GM12878 (cell line): ENCODE data around the gene VDR.

Experiments used
- BCL11A ChIP-seq: IDR thresholded peaks from 2 replicates; pipeline ENCODE4 v1.6.1; 2011; ENCODE audit warnings: low read depth, low read length
- BCLAF1 ChIP-seq: fragments of 450-650 bp; IDR thresholded peaks from 2 replicates; pipeline ENCODE4 v1.6.1; 2017; ENCODE audit warnings: antibody characterized with exemption, mild to moderate bottlenecking, moderate library complexity
- CEBPB ChIP-seq, 2 experiments: fragments of 150-350 bp in 1 of 2; IDR thresholded peaks; 2 replicates each; pipeline ENCODE4 v1.6.1; 2012 to 2014; ENCODE audit warnings: low read depth in 2 of 2, low read length in 2 of 2, borderline replicate concordance in 1 of 2, inconsistent platforms in 1 of 2
- CTCF ChIP-seq, 3 experiments: IDR thresholded peaks in 2 of 3; conservative IDR thresholded peaks in 1 of 3; 2 replicates each; pipeline ENCODE4 v1.5.1; 2011; ENCODE audit warnings: low read depth in 3 of 3, low read length in 3 of 3, mild to moderate bottlenecking in 3 of 3, control low read depth in 2 of 3, moderate library complexity in 2 of 3, inconsistent platforms in 1 of 3, mixed read lengths in 1 of 3; ENCODE audit not compliant: control insufficient read depth in 2 of 3, insufficient read depth in 1 of 3; ENCODE audit errors: extremely low read depth in 1 of 3
- FOS ChIP-seq: IDR thresholded peaks from 3 replicates; pipeline ENCODE4 v1.6.1; 2011; ENCODE audit warnings: borderline replicate concordance; ENCODE audit not compliant: insufficient read length; ENCODE audit errors: extremely low read depth
- GATAD2B ChIP-seq: fragments of 450-650 bp; conservative IDR thresholded peaks from 2 replicates; pipeline ENCODE4 v1.6.1; 2017; ENCODE audit warnings: low read depth, mild to moderate bottlenecking, moderate library complexity
- MTA3 ChIP-seq: IDR thresholded peaks from 2 replicates; pipeline ENCODE4 v1.6.1; 2012; ENCODE audit warnings: low read length, inconsistent platforms, borderline replicate concordance
- POLR2AphosphoS5 ChIP-seq: IDR thresholded peaks from 2 replicates; pipeline ENCODE4 v1.6.1; 2011; ENCODE audit warnings: mild to moderate bottlenecking, low read length, inconsistent platforms
- RAD21 ChIP-seq: IDR thresholded peaks from 2 replicates; pipeline ENCODE4 v1.6.1; 2011; ENCODE audit warnings: mild to moderate bottlenecking, low read depth, low read length, moderate library complexity; ENCODE audit not compliant: insufficient read depth
- RB1 ChIP-seq: fragments of 450-650 bp; formaldehyde crosslinking; IDR thresholded peaks from 2 replicates; pipeline ENCODE4 v1.6.1; 2017; ENCODE audit warnings: mild to moderate bottlenecking, borderline replicate concordance
- SUZ12 ChIP-seq: fragments of 200-600 bp; sonication (generic); IDR thresholded peaks from one replicate; pipeline ENCODE4 v1.6.1; 2018; ENCODE audit warnings: antibody characterized with exemption, mild to moderate bottlenecking; ENCODE audit not compliant: unreplicated experiment
- USF2 ChIP-seq: IDR thresholded peaks from 2 replicates; pipeline ENCODE4 v1.6.1; 2011; ENCODE audit warnings: low read depth, low read length, improper control_type of control experiment, borderline replicate concordance

GRCh38 chr12:47927346-47927745 lies 22.6 kb upstream of the VDR start:
- TF ChIP-seq CEBPB (IDR thresholded peaks at IDR 0.05; ENCODE audit: borderline replicate concordance in 1 of 2, low read depth in 2 of 2, low read length in 2 of 2) (no peak), USF2 (no peak), POLR2AphosphoS5 (no peak), CTCF (IDR thresholded peaks at IDR 0.05 in 2 of 3, conservative IDR thresholded peaks at IDR 0.05 in 1 of 3; ENCODE audit: control insufficient read depth in 2 of 3, extremely low read depth in 1 of 3, insufficient read depth in 1 of 3, low read depth in 3 of 3, low read length in 3 of 3) (no peak), MTA3 (no peak), GATAD2B (no peak), SUZ12 (no peak), BCLAF1 (no peak), BCL11A (no peak), FOS (no peak), RAD21 (no peak), RB1 (no peak)
